ENCODE measurements around the gene A4GALT.

DNA sequence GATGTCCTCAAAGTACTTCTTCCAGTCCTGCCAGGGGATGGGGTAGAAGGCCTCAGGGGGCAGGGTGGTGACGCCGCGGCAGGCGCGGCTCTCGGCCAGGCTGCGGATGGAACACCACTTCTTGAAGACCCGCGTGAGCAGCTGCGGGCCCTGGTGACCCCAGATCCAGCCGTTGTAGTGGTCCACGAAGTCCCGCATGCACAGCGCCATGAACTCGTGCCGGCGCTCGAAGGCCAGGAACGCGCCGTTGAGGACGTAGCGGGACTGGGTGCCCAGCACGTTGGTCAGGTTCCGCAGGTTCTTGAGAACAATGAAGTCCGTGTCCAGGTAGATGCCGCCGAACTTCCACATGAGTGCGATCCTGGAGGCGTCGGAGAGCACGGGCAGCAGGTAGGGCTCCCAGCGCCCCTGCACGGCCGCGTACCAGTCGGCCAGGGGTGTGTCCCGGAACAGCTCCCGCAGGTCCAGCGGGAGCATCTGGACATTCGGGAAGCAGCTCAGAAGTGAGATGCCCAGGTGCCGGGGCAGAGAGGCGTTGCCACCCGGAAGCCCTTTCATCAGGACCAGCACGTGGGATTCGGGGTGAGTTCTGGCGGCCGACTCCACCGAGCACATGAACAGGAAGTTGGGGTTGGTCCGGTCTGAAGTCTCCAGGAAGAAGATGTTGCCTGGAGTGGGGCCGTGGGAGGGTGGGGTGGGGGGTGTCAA, 27.5 kb downstream of the A4GALT start:
- TF ChIP-seq CTCF (IDR thresholded peaks at IDR 0.05; ENCODE audit: insufficient read depth, low read length, poor library complexity, severe bottlenecking), result no peak
- TF ChIP-seq EZH2phosphoT487 (conservative IDR thresholded peaks at IDR 0.05; ENCODE audit: low read length), result no peak
